ENCODE measurements around the gene TRIM10.
"Not testable (repeated sequence)": the region's sequence is repeated elsewhere in the genome, so short reads cannot be mapped to it uniquely, and the experiment has no call there.

Gene TRIM10

DNA sequence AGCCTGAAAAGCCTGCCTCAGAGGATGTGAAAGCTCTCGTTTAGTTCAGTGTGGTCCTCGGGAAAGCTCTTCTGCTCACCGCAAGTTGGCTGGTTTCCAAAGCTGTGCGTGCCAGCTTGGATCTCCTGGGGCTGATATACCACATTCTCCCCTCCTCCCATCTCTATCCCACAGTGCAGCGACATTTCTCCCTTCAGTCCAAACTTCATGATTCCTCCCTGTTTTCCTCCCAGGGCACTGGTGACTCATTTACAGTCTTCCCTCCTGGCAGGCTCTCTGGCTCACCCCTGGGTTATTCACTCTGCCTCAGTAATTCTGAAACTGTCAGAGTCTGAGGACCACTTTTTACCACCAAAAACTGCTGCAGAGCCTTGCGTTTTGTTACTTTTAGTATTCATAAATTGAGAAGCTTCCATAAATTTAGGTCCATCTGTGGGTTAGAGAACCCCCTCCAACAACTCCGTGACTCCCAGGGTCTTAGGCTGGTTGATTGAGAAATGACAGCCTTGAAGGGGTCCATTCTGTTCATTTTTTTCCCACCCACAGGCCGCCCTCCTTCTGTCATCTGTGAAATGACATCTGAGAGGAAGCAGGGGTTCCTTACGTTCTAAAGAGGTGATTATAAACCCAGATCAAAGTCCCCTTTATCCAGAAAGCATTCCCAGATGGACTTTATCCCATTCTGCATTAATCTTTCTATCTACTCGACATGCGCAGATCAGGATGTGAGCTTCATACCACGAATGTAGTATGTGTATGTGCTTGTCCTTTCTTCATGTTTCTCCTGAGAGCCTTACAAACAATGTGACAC is 6.1 kb downstream of the TRIM10 start:
- no peak for DNase-seq (ENCODE audit: low read depth in 2 of 2)

DNA sequence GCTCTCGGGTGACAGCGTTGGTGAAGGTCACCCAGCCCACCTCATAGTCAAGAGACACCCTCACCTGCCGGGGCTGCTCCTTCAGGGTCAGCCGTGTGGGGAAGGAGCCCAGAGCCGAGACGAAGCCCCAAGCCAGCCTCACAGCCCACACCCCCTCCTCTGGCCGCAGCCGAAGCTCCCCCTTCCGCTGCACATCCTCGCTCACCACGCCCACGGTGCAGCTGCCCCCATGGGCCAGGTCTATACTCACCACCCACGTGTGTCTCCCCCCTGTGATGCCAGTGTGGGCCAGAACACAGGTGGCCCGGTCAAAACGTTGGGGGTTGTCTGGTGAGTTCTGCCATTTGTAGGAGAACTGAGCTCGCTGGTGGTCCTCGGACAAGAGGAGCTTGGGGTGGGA is 7.0 kb downstream of the TRIM10 start:
- DNase-seq (ENCODE audit: low read depth in 2 of 2): no peak

DNA sequence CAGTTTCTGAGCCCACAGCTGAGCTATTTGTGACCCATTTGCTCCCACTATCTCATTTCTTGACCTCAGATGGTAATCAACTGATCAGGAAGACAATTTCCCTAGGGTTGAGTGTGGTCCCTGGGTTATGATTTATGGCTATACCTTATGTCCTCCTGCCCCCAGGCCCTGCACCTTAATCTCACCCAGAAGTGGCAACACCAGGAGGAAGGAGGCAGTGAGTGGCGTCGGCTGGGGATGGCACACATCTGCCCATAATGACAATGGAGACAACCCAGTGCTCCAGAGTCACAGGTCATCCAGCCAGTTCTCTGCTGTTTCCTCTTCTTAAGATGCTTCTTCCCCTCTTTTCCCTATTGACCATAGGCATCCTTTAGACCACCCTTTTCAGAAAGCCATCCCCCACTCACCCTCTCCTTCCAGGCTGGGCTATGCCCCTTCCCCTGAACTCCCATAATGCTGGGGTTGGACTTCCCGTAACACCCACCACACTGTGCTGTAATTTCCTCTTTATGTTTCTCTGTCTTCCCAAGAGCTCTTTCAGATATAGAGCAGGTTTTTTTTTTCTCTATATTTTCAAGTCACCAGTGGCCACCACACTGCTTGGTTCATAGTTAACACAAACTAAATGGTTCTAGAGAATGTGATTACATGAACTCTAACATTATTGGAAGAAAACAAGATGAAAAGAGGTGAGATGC is 8.0 kb downstream of the TRIM10 start:
- no peak for DNase-seq (ENCODE audit: low read depth in 2 of 2)

DNA sequence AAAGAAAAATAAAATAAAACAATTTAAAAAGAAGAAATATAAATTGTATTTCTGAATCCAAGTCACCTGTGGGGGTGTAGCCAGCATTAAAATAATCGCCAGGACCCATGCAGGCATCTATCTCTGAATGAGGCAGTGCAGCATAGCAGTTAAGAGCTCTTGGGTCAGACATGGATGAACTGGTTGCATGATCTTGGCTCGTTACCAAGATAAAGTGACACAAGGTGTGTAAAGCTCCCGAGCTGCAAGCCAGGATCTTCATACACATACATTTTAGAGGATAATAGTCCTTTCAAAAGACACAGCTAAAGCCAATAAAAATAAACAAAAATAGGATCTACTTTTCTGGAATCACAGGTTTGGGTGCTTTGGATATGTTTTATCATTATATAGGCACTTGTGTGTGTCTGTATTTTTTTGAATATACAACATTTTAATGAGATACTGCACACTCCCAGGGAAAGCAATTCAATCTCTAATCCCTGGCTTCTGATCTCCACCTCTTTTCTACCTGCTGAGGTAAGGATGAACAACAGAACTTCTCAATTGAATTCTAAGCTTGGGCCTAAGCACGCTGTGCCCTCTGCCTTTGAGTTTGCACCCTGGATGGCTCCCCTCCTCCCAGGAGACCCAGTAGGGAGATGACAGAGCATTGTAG is 8.9 kb downstream of the TRIM10 start:
- no peak for DNase-seq (ENCODE audit: low read depth in 2 of 2)

DNA sequence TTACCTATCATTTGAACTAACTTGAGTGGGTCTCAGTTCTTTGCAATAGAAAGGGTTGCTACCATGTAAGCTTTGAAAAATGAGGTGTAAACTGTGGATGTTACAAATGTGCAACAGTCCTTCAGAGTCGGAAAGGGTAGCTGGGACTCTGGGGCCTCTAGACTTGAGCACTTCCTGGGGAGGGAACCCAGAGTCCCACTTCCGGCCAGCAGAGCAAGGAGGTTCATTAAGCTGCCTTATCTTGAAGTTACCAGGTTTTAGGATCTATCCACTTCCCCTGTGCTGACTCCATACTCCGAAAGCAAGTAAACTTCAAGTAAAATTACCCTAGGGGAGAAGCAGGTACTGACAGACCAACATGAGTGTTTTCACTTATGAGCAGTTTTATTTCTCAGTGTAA is 9.4 kb downstream of the TRIM10 start:
- no peak for DNase-seq (ENCODE audit: low read depth in 2 of 2)

DNA sequence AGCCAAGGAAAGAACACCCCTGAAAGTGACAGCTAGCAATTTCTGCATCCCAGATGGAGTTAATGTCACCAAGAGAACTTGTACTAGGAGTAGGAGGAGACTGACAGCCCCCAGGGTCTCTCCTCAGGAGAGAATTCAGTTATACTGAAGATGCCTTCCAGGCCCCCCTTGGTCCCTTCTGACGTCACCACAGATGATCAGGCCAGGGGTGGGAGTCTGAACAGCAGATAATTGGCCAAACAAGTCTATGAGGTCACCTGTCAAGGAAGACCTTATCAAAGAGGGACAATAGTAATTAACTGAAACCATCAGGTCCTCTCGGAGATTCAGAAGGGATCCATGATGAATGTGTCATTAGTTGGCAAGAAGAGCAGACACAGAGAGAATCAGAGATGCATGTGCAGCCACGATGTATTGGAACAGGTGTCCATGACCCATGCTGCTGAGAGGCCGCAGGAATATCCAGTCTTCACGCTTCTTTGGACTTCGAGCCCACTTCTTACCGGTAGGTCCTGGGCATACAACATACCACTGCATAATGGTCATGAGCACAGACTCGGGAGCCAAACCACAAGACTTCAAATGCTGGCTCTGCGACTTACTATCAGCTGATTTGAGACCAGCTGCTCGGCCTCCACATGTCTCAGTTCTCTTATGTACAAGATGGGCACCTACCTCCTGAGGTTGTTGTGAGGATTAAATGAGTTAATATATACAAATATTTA is 10.2 kb downstream of the TRIM10 start:
- no peak for DNase-seq (ENCODE audit: low read depth in 2 of 2)

DNA sequence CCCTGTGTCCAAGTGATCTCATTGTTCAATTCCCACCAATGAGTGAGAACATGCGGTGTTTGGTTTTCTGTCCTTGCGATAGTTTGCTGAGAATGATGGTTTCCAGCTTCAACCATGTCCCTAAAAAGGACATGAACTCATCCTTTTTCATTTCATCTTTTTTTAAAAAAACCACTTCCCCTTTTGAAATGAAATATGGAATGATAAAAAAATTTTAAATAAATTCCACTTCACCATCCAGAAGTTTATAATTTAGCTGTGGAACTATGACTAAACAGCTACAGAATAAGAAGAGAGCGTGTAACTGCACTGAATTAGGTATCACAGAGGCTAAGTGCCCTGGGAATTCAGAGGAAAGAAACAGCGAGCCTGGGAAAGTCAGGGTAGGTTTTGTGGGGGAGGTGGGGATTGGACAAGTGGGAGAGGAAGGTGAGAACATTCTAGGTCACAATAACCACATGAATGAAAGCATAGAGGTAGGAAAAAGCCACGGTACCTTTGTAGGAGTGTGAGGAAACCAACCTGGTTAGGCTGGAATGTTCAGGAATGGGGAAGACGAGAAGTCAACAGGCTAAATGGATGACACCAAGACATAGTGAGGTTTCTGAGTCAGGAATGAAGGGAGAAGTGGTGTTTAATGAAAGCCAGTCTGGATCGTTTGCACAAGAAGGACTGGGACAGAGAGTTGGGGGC is 11.0 kb downstream of the TRIM10 start:
- DNase-seq (ENCODE audit: low read depth in 2 of 2): no peak

DNA sequence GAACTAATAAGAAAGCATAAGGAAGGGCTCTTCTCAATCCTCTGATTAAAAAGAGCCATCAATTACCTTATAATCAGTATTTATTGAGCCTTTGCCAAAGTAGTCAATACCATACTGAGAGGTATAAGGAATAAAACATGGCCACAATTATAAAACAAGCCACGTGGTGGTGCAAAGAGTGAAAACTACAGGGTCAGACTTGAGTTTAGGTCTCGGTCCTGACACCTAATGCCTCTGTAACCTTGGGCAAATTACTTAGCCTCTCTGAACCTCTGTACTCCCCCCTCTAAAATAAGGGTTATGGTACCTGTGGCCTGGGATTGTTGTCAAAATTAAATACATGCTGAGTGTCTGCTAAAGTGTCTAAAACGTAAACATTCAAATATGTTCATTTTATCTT is 11.8 kb downstream of the TRIM10 start:
- DNase-seq (ENCODE audit: low read depth in 2 of 2): no peak

DNA sequence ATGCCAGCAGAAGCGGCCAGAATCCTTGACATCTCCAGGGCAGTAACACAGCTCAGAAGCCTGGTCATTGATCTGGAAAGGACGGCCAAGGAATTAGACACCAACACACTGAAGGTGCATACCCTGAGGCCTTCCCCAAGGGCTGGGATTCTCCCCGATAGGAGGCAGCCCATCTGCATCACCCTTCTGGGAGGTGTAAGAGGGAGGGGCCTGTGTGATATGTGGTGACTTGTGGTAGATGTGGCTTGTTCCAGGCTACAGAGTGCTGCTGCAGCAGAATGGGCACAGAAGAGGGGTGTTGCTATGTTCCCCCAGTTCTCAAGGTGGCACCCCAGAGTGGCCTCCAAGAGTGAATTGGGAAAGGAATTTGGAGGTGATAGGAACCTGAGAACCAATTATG is 13.9 kb downstream of the TRIM10 start:
- DNase-seq (ENCODE audit: low read depth in 2 of 2): no peak

DNA sequence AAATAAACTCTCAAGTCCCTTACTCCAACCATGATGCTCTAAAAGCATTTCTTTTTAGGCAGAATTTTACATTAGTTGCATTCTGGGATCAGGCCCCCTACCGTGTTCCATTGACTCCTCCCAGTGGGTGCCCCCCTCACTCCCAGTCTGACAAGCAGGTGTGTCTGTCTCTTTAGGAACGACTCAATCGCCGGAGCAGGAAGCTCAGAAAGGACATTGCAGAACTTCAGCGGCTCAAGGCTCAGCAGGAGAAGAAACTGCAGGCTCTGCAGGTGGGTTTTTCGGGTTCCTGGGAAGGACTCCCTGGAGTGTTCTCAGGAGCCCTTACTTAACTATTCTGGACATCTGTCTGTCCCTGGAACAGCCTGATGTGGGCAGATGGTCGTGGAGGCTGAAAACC is 15.2 kb downstream of the TRIM10 start:
- no peak for DNase-seq (ENCODE audit: low read depth in 2 of 2)

DNA sequence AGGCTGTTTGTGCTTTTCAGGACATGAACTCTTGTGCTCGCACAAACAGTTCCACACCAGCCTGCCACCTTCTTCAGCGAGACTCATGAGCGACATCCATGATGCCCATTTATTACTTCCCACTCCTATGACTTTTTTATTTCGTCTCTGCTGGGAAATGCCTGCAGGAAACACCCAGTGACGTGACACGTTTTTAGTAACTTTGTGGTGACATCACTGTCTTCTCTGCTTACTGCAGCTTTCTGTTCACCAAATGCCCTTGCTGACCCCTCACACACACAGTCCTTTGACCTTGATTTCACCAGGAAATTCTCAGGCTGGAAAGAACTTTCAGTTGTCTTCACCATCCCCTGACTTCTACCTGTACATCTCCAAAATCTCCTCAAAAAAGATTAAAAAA is 16.2 kb downstream of the TRIM10 start:
- DNase-seq (ENCODE audit: low read depth in 2 of 2): no peak

DNA sequence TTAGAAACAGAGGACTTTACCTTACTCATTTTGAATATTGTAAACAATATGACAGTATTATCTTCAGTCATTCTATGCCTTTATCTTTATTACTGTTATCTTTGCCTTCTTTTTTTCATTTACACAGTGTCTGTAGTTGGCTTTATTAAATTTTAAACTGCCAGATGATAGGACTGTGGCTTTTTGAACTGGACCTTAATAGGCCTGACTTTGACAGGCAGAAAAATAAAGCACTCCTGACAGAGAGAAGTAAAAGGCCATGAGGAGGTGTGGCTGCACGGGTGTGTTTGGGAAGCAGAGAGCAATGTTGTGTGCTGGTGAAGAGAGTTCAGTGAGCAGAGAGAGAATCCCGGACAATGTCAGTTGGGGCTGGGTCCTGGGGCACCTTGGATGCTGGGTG is 17.2 kb downstream of the TRIM10 start:
- no peak for DNase-seq (ENCODE audit: low read depth in 2 of 2)

DNA sequence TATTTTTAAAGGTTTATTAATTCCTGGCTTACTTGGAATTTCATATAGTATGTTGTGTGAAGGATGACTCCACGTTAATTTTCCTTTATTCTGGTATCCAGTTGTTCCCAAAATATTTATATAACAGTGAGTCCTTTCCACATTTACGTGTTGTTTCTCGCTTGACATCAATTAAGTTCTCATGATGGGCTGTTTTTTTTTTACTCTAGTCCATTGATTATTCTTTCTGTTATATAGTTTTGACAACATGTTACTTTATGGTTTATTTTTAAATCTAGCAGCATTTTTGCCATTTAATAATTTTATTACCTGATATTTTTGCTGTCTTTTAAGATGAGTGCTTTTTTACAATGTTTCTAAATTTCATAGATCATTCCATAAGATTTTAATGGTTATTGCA is 18.3 kb downstream of the TRIM10 start:
- DNase-seq (ENCODE audit: low read depth in 2 of 2): no peak

DNA sequence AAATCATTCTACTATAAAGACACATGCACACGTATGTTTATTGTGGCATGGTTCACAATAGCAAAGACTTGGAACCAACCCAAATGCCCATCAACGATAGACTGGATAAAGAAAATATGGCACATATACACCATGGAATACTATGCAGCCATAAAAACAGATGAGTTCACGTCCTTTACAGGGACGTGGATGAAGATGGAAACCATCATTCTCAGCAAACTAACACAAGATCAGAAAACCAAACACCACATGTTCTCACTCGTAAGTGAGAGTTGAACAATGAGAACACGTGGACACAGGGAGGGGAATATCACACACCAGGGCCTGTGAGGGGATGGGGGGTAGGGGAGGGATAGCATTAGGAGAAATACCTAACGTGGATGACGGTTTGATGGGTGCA is 20.8 kb downstream of the TRIM10 start:
- not testable (repeated sequence) for DNase-seq (ENCODE audit: low read depth in 2 of 2)

DNA sequence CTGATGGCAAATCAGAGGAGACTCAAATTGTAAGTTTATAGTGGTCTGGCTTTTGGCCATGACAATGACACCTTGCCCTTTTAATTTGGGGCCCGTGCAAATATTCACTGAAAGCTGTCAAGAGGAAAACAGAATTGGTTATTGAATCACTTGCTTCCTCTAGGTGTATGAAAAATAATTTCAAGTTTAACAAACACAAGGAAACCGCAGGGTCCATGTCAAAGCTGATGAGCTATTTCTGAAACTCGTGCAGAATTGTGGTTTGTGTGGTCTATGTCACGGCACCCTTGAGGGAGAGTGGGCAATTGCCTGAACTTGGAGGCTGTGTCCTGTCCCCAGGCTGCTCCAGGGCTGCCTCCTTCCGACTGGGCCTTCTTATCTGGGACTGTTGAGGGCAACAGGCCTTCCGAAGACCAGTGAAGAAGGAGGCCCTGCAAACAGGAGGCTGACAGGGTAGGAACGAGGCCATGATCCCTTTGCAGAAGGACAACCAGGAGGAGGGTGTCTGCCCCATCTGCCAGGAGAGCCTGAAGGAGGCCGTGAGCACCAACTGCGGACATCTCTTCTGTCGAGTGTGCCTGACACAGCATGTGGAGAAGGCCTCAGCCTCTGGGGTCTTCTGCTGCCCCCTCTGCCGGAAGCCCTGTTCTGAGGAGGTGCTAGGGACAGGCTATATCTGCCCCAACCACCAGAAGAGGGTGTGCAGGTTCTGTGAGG is 24.3 kb downstream of the TRIM10 start:
- DNase-seq (ENCODE audit: low read depth in 2 of 2): no peak

DNA sequence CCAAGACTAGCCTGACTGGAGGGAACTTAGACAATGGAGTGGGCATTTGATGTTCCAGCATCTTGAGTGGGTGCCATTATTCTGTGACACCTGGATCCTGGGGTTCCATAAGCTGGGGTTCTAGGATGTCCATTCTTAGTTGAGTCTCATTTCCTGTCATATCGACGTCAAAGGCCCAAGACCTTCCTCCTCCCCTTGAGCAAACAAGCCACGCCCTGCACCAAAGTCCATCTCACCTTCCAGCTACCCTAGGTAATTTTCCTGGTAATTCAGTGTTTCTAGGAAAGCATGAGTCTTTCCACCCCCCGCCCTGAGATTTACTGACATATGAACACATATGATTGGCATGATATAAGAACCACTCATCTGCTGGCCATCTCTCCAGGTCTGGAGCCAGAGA is 25.3 kb downstream of the TRIM10 start, which contains the start of gene TRIM40:
Gene TRIM40 (plus strand): TSS at position 384 of the 400 bp plus-strand sequence. CDS start 897 bp downstream, outside the sequence.
- no peak for DNase-seq (ENCODE audit: low read depth in 2 of 2)

DNA sequence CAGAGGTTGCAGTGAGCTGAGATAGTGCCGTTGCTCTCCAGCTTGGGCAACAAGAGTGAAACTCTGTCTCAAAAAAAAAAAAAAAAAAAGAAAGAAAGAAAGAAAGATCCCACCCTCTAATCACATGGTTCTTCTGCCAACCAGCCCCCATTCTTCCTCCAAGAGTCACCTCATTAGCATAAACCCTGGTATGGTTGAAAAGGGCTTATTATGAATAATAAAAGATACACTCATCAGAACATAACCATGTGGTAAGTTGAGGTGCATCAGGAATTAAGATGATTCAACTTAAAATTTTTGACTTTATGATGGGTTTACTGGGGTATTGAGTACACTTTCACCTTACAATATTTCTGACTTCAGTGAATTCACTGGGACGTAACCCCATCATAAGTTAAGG is 25.9 kb downstream of the TRIM10 start:
- DNase-seq (ENCODE audit: low read depth in 2 of 2): no peak

DNA sequence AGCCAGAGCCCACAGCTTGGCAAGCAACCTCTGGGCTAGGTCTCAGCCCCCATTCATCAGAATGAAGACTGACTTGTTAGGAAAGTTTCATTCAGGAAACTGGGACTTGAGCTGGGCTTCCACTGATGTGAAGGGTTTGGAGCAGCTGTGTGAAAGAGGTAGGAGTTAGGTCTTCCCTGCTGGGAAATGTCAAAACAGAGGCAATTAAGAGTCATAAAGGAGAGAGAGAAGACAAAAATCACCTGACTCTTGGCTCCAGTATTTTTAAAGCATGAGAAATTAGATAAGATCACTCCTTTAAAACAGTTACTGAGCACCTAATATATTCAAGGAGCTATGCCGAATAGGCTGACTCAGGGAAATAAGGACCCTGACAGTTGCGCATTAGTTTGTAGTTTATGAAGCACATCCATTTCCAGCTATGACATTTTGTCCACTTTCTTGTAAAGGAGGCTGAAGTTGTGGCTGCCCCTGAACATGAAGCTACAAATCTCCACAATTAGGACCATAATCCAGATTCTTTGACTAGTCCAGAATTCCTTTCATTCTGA is 29.0 kb downstream of the TRIM10 start:
- no peak for DNase-seq (ENCODE audit: low read depth in 2 of 2)

DNA sequence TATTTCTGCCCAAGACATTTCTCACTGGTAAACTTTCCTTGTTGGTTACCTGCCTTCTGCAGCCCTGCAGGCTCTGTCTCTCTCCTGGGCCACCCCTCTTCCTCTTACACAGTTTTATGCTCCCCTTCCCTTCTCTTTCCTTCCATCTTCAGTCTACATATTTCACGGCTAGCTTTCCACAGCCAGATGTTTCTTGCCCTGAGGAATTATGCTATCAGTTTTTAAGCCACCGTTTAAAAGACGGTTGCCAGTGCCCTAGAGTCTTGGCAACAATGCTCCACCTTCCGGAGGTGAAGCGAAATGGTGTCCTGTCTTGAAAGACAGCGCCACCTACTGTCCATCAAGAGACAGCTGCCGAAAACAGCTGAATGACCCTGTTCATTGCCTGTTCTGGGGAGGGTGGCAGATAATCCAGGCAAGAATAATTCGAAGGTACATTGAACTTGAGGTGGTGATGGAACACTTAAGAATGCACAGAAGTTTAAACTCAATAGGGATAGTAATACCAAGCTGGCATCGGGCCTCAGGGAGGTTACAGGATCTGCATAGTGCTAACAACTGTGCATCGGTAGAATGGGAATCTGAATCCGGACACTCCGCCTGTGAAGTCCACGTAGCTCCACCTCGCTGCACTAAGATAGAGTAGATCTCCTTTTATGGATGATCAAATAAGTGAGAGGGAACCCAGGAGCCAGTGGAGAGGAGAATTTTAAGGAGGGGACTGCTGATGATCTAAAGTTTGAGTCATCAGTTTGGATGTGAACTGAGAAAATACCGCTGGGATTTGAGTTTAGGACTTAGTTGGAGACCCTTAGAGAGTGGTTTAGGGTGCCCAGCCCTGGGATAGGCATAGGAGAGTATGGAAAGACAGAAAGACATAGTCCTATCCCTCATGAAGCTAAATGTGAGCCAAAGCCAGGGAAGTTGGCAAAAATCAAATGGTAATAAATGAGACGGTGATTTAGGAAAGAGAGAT is 29.8 kb downstream of the TRIM10 start:
- peak; percentile 34 to 44 for DNase-seq (ENCODE audit: low read depth in 2 of 2)
